HL-60 (cell line): ENCODE results near the gene TUBB.
A peak's percentile ranks its signal among the peaks of the same experiment; 100 is the strongest.

Source experiments
- DNase-seq, 2 experiments: peaks; one replicate each; pipeline ENCODE4 v3.0.0-alpha.2; 2010 to 2020; ENCODE audit warnings: low read depth in 1 of 2, low spot score in 1 of 2
- H3K27ac ChIP-seq: fragments of 250-450 bp; sonication (Bioruptor Pico); replicated peaks from 2 replicates; pipeline ENCODE4 v1.5.1; 2020; ENCODE audit warnings: mild to moderate bottlenecking, moderate library complexity
- H3K27me3 ChIP-seq: fragments of 250-450 bp; sonication (Bioruptor Pico); 2 replicates; pipeline ENCODE4 v1.5.1; 2021; ENCODE audit warnings: mild to moderate bottlenecking, moderate library complexity; ENCODE audit not compliant: insufficient read depth, poor library complexity, severe bottlenecking
- H3K4me3 ChIP-seq: replicated peaks from 2 replicates; pipeline ENCODE4 v1.5.1; 2011; ENCODE audit warnings: mild to moderate bottlenecking, control low read depth, low read length; ENCODE audit not compliant: insufficient read depth
- GABPA ChIP-seq: IDR thresholded peaks from 2 replicates; pipeline ENCODE4 v1.6.1; 2012; ENCODE audit warnings: low read depth
- POLR2AphosphoS5 ChIP-seq: IDR thresholded peaks from 2 replicates; pipeline ENCODE4 v1.6.1; 2012; ENCODE audit warnings: low read depth
- SPI1 ChIP-seq: IDR thresholded peaks from 2 replicates; pipeline ENCODE4 v1.6.1; 2012; ENCODE audit warnings: low read depth, mild to moderate bottlenecking, borderline replicate concordance
- TF ChIP-seq, protein P1 (sequence below): IDR thresholded peaks from one replicate; pipeline ENCODE4 v1.5.1; 2011; ENCODE audit warnings: low read length, control low read depth, inconsistent platforms; ENCODE audit not compliant: insufficient read depth
- TF ChIP-seq, protein P2 (sequence below): IDR thresholded peaks from 2 replicates; pipeline ENCODE4 v1.6.1; 2012; ENCODE audit warnings: low read depth; ENCODE audit not compliant: insufficient replicate concordance

The TUBB gene

DNA sequence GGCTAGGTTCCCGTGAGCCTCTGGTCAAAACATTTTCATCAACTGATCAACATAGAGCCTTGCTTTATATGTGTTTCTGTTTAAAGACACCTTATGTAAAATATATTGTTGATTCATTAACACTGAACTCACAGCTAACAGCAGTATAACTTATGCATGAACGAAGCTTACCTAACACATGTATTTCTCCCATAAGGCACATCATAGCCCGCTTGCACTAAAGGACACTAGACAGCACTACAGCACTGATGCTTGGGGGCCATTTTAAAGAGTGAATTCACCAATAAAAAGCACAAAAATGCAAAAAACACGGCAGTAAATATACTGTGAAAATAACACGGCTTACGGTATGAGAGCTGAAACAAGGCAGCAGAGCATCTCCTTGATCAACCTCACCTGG lies 18.4 kb downstream of the TUBB start:
- no peak for DNase-seq
- TF ChIP-seq POLR2AphosphoS5 (no peak), GABPA (no peak), SPI1 (no peak)
- TF ChIP-seq, protein P1, sequence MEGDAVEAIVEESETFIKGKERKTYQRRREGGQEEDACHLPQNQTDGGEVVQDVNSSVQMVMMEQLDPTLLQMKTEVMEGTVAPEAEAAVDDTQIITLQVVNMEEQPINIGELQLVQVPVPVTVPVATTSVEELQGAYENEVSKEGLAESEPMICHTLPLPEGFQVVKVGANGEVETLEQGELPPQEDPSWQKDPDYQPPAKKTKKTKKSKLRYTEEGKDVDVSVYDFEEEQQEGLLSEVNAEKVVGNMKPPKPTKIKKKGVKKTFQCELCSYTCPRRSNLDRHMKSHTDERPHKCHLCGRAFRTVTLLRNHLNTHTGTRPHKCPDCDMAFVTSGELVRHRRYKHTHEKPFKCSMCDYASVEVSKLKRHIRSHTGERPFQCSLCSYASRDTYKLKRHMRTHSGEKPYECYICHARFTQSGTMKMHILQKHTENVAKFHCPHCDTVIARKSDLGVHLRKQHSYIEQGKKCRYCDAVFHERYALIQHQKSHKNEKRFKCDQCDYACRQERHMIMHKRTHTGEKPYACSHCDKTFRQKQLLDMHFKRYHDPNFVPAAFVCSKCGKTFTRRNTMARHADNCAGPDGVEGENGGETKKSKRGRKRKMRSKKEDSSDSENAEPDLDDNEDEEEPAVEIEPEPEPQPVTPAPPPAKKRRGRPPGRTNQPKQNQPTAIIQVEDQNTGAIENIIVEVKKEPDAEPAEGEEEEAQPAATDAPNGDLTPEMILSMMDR = no peak
- TF ChIP-seq, protein P2, sequence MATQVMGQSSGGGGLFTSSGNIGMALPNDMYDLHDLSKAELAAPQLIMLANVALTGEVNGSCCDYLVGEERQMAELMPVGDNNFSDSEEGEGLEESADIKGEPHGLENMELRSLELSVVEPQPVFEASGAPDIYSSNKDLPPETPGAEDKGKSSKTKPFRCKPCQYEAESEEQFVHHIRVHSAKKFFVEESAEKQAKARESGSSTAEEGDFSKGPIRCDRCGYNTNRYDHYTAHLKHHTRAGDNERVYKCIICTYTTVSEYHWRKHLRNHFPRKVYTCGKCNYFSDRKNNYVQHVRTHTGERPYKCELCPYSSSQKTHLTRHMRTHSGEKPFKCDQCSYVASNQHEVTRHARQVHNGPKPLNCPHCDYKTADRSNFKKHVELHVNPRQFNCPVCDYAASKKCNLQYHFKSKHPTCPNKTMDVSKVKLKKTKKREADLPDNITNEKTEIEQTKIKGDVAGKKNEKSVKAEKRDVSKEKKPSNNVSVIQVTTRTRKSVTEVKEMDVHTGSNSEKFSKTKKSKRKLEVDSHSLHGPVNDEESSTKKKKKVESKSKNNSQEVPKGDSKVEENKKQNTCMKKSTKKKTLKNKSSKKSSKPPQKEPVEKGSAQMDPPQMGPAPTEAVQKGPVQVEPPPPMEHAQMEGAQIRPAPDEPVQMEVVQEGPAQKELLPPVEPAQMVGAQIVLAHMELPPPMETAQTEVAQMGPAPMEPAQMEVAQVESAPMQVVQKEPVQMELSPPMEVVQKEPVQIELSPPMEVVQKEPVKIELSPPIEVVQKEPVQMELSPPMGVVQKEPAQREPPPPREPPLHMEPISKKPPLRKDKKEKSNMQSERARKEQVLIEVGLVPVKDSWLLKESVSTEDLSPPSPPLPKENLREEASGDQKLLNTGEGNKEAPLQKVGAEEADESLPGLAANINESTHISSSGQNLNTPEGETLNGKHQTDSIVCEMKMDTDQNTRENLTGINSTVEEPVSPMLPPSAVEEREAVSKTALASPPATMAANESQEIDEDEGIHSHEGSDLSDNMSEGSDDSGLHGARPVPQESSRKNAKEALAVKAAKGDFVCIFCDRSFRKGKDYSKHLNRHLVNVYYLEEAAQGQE = no peak
- Histone ChIP-seq H3K4me3 (no peak overlapping the region), H3K27ac (no peak overlapping the region), H3K27me3 (no peaks in the 10 kb centered on the region)

DNA sequence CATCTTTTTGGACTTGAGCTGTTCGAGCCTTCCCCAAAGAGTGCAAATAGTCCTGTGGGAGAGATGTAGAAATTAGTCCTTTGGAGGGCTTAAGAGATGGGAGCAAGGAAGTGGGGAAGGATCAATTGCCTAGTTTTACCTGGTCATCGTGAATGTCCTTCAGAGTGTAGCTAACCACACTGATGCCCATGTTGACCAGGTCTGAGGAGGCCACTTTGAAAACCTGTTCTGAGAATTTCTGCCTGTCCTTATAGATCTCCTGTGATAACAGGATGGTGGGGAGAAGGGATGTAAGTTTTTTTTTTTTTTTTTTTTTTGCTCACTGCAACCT lies 20.4 kb downstream of the TUBB start:
- TF ChIP-seq SPI1 (no peak), GABPA (no peak), POLR2AphosphoS5 (no peak)
- TF ChIP-seq, protein P2 = no peak
- TF ChIP-seq, protein P1 = no peak
- DNase-seq = no peak
- Histone ChIP-seq H3K27me3 (peaks cover 5% of the 10 kb centered on the region), H3K27ac (no peak overlapping the region), H3K4me3 (no peak overlapping the region)

DNA sequence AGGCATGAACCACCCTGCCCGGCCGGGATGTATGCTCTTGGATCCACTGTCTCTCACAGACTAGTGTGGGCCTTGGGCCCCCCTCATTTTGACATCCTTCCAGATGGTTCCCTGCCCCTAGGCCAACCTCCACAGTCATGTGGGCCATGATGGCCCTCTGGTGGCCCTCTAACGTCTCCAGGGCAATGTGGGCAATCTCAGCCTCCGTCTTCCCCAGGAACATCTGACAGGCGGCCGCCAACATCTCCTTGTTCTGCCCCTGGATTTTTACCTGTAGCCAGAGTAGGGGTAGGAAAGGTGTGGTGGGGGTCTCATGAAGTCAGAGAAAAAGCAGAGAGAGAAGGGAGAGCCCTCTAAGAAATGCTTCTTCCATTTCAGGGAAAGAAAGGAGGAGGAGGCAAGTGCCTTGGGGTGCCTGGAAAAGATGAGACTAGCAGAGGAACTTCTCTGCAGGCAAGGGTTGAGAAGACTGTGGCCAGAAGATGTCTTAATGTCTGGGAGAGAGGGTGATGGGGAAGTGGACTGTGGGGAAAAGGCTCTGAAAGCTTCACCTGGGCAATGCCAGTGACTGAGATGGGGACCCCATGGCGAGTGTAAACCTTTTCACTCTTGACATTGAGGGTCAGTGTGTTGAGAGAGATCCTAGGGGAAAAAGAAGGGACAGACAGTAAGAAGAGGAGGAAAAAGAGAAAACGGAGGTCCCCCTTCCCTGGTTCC lies 21.1 kb downstream of the TUBB start:
- DNase-seq = peak in 1 of 2 experiments; percentile 38
- peak; percentile 66; the same call in 1 of the 2 replicates for TF ChIP-seq SPI1
- TF ChIP-seq, protein P1 = no peak
- Histone ChIP-seq H3K27me3 (peaks cover 5% of the 10 kb centered on the region), H3K4me3 (peak overlapping the region; percentile 84), H3K27ac (peak overlapping the region; percentile 67; the same call in 1 of the 2 replicates)

DNA sequence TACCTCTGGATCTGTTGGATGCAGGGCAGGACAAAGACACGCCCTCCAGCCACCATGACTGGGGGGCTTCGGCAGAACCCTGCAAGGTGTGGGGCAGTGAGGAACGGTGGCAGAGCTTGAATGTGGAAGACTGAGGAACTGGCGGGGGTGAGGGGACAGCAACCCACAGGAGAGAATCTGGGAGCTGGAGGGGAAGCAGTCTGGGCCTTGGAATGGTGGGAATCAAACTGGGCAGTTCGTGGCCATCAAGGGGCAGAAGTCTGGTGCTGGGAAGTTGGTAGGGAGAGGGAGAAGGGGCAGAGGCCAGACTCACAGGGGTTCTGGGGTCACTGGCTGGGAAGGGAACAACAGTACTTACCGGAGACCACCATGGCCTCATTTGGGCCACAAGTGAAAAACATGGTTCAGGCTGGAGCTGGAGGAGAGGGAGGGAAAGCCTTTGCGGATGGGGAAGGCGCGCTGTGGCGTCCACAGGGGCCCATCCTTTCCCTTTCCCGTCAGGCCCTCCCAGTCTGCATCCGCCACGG lies 21.7 kb downstream of the TUBB start:
- H3K27ac ChIP-seq = peak overlapping the region; percentile 67
- no peak for DNase-seq
- H3K27me3 ChIP-seq = peaks cover 5% of the 10 kb centered on the region
- peak overlapping the region; percentile 84 for H3K4me3 ChIP-seq
- TF ChIP-seq SPI1 = no peak
- TF ChIP-seq POLR2AphosphoS5 = no peak; the same call in 1 of the 2 replicates
- TF ChIP-seq, protein P2 = no peak
